ENCODE results near the gene DLX6.

DNA sequence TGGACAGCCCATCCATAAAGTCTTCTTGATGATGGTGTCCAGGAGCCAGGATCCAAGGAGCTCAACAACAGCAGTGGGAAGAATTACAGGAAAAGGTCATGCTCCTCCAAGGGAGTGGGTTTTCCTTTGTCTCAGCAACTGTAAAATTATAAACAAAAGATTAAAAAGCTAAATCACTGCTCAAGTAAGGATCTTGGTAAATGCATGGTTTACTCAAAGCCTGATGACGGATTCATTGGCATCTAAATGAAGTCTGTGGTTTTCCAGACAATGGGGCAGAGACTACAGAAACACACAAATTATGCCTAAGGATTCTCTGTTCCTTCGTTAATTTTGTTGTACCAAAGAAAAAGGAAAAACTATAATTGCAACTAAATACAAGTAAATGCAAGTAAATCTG is 36.4 kb upstream of the DLX6 start:
- TF ChIP-seq, protein P1, sequence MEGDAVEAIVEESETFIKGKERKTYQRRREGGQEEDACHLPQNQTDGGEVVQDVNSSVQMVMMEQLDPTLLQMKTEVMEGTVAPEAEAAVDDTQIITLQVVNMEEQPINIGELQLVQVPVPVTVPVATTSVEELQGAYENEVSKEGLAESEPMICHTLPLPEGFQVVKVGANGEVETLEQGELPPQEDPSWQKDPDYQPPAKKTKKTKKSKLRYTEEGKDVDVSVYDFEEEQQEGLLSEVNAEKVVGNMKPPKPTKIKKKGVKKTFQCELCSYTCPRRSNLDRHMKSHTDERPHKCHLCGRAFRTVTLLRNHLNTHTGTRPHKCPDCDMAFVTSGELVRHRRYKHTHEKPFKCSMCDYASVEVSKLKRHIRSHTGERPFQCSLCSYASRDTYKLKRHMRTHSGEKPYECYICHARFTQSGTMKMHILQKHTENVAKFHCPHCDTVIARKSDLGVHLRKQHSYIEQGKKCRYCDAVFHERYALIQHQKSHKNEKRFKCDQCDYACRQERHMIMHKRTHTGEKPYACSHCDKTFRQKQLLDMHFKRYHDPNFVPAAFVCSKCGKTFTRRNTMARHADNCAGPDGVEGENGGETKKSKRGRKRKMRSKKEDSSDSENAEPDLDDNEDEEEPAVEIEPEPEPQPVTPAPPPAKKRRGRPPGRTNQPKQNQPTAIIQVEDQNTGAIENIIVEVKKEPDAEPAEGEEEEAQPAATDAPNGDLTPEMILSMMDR (conservative IDR thresholded peaks at IDR 0.05), result no peak
- no peak for TF ChIP-seq EZH2 (IDR thresholded peaks at IDR 0.05; ENCODE audit: low read depth)
